Ovary (tissue), 9 donors: ENCODE results near the gene DISC1. TPM values are rescaled to one million over a fixed set of nuclear protein-coding genes. Genes with fewer than 3 reads are reported as not detected.

Experiments
- DNase-seq, 5 donors: peaks; one replicate each; pipeline ENCODE4 v3.0.0-alpha.2; 2019 to 2020
- H3K27ac ChIP-seq, 2 donors: fragments of 200-600 bp; one replicate each; pipeline versions ENCODE4 v1.5.1 to v1.8.0; 2019 to 2022
- H3K27me3 ChIP-seq: fragments of 200-600 bp; one replicate; pipeline ENCODE4 v1.8.0; 2022
- H3K36me3 ChIP-seq: fragments of 200-600 bp; sonication (generic); one replicate; pipeline ENCODE4 v1.5.1; 2019
- H3K4me1 ChIP-seq: one replicate; pipeline ENCODE4 v1.8.1; 2013; ENCODE audit warnings: mild to moderate bottlenecking, moderate library complexity; ENCODE audit not compliant: insufficient read depth
- H3K4me3 ChIP-seq: fragments of 200-600 bp; sonication (generic); one replicate; pipeline ENCODE4 v1.5.1; 2017
- H3K9me3 ChIP-seq, 2 donors: fragments of 200-600 bp in 1 of 2; sonication (generic) in 1 of 2; one replicate each; pipeline versions ENCODE4 v1.5.1 to v1.8.1; 2013 to 2019; ENCODE audit warnings: mild to moderate bottlenecking in 1 of 2, moderate library complexity in 1 of 2
- EP300 ChIP-seq: sonication (generic); formaldehyde crosslinking; IDR thresholded peaks from one replicate; pipeline ENCODE4 v1.6.1; 2017; ENCODE audit warnings: antibody characterized with exemption
- POLR2A ChIP-seq: fragments of 450-650 bp; IDR thresholded peaks from one replicate; pipeline ENCODE4 v1.6.1; 2017; ENCODE audit warnings: antibody characterized with exemption, mild to moderate bottlenecking, moderate library complexity
- WGBS, 3 donors: extraction: QIAGEN DNeasy Blood & Tissue Kit in 1 of 3; methylation state at CpG; one replicate each; pipeline versions ENCODE4 v1.1.5 to v1.1.7; 2013 to 2017; 5-methylcytosine and 5-hydroxymethylcytosine counted together
- intact Hi-C, 4 donors: fragments of 100-400 bp; cut with DNase I; formaldehyde crosslinking; loops; one replicate each; pipeline versions ENCODE4 v1.11.0 to v1.15.1; 2022 to 2023
- polyA plus RNA-seq, 2 donors: library from polyadenylated mRNA; stranded (reverse); fragments of 200-250 nt in 1 of 2; fragments of 350-450 nt in 1 of 2; fragmentation: Illumina TruSeq in 1 of 2; extraction: RNeasy Lipid Tissue Mini Kit (QIAGEN cat#74804) in 1 of 2; gene quantifications; one replicate each; pipeline ENCODE4 v1.2.3, GENCODE V29; 2013 to 2014
- total RNA-seq, 7 donors: library from RNA; depleted of rRNA in 2 of 7; stranded (reverse); fragments of >200 nt in 2 of 7; fragmentation: NEBNext Ultra II Directional in 3 of 7; extraction: Animal tissue kit (Norgen Biotek cat#: 25700) in 3 of 7; gene quantifications; one replicate each; pipeline versions ENCODE4 v1.1.0 to v1.2.4, GENCODE V29; 2016 to 2023
- TF ChIP-seq, protein P1 (sequence below), 3 donors: fragments of 450-650 bp in 2 of 3; fragments of 200-600 bp in 1 of 3; IDR thresholded peaks; one replicate each; pipeline versions ENCODE4 v1.5.1 to v1.8.0; 2016 to 2022; ENCODE audit warnings: antibody characterized with exemption in 3 of 3, mild to moderate bottlenecking in 1 of 3
- donor health status: DM: no; HTN: no; CAD: no; lungs with moderate emphysema.
- donor health status: DM: no; HTN: no; CAD: no.
- donor health status: Bipolar disorder and iron deficiency.
- donor health status: DM: yes; HTN: yes; CAD: no.
- donor health status: DM: no; HTN: no; CAD: no.
- donor health status: DM: yes; HTN: yes; CAD: no.

Gene DISC1
- total and polyA plus RNA-seq, 9 donors: 3.0 to 24.3 (median 13.0) TPM

DNA sequence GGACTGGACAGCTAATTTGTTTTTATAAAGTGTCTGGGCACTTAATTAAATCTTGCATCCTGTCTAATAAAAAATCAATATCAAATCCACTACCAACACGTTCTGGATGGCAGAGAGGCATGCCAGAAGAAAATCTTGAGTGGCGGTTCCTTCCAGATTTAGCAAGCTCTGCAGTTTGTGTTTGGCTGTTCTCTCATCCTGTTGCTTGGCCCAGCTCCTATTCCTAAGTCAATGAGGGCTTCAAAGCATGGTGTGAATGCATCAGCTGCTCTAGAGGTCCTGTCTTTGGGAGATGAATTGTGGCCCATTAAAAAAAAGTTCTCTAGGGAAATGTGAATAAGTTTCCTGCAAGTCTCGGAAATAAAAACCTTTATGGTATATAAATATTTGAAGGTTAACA, 90.3 kb downstream of the DISC1 start:
- intact Hi-C loops: no loop called here
- no peaks in the 10 kb centered on the region for H3K36me3 ChIP-seq
- 93 to 95% (median 95%) methylated on average over 3 of the region's 3 CpGs for WGBS, 3 donors
- H3K9me3 ChIP-seq: no peaks in the 10 kb centered on the region
- no peak overlapping the region for H3K27ac ChIP-seq
- no peak overlapping the region for H3K4me3 ChIP-seq
- H3K27me3 ChIP-seq: no peaks in the 10 kb centered on the region
- DNase-seq: no peak
- TF ChIP-seq EP300 (no peak), POLR2A (no peak)
- TF ChIP-seq, protein P1, sequence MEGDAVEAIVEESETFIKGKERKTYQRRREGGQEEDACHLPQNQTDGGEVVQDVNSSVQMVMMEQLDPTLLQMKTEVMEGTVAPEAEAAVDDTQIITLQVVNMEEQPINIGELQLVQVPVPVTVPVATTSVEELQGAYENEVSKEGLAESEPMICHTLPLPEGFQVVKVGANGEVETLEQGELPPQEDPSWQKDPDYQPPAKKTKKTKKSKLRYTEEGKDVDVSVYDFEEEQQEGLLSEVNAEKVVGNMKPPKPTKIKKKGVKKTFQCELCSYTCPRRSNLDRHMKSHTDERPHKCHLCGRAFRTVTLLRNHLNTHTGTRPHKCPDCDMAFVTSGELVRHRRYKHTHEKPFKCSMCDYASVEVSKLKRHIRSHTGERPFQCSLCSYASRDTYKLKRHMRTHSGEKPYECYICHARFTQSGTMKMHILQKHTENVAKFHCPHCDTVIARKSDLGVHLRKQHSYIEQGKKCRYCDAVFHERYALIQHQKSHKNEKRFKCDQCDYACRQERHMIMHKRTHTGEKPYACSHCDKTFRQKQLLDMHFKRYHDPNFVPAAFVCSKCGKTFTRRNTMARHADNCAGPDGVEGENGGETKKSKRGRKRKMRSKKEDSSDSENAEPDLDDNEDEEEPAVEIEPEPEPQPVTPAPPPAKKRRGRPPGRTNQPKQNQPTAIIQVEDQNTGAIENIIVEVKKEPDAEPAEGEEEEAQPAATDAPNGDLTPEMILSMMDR (IDR thresholded peaks at IDR 0.05): no peak
- H3K4me1 ChIP-seq: no peaks in the 10 kb centered on the region

DNA sequence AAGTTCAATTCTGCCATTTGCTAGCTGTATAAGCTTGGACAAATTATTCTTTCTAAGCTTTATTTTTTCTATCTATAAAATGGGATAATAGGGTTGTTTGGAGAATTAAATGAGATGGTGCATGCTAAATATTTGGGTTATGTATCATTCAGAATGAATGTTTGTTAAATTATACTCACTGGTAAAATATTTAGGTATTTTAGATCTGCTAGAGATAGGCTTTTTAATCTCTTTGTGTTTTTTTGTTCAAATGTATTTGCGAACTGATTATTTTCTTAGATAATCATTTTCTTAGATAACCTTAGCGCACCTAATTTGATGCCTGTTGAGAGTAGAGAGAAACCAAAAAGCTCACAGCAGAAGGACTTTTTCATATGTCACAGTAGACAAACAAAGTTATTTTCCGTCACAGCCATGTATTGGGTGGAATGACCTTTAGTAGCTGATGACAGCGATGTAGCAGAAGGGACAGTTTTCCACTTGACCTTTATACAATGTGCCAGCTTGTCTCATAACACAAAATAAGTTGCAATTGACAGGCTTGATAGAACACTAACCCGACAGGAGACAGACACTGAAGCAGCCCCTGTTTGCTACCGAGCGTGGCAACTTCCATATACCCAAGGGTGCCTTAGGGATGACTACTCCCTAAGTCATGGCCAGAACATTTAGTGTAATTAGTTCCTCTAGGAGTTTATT, 93.0 kb downstream of the DISC1 start:
- no peak for DNase-seq
- WGBS, 3 donors: 94 to 98% (median 97%) methylated on average over 7 of the region's 7 CpGs
- intact Hi-C loops: no loop called here
- no peaks in the 10 kb centered on the region for H3K9me3 ChIP-seq
- no peaks in the 10 kb centered on the region for H3K36me3 ChIP-seq
- no peak overlapping the region for H3K4me3 ChIP-seq
- TF ChIP-seq EP300: no peak
- TF ChIP-seq, protein P1 (IDR thresholded peaks at IDR 0.05): no peak
- no peak for TF ChIP-seq POLR2A
- H3K4me1 ChIP-seq: no peaks in the 10 kb centered on the region
- H3K27ac ChIP-seq: no peak overlapping the region
- H3K27me3 ChIP-seq: no peaks in the 10 kb centered on the region

DNA sequence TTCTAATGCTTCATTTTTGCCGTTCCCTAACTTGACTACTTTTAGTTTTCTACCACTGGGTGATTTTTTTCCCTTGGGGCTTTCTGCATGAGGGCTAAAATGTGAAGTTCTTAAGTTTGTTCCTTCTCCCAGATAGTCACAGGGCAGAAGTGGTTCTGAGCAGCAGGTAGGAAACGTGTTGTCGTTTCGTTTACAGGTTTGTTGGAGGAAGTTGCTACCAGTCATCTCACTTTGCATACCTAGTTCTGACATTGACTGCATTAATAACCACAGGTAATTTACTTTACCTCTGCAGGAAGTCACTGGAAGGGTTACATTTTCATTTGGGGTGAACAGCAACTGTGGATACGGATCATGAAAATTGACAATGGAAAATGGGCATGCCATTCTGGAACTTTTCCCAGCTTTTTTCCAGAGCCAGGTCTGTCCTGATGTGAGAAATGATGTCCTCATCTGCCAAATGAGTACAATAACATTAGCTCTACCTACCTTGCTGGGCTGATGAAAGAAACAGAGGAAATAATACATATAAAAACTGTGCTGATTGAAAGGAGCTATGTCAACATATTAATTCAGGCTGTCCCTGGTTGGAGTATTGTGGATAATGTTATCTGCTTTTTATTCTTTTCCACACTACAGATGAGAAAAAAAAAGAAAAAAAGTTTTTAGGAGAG, 94.2 kb downstream of the DISC1 start:
- Histone ChIP-seq H3K27ac (no peak overlapping the region), H3K36me3 (no peaks in the 10 kb centered on the region), H3K9me3 (no peaks in the 10 kb centered on the region), H3K4me3 (no peak overlapping the region), H3K27me3 (no peaks in the 10 kb centered on the region), H3K4me1 (no peaks in the 10 kb centered on the region)
- DNase-seq: no peak
- TF ChIP-seq POLR2A: no peak
- TF ChIP-seq, protein P1 (IDR thresholded peaks at IDR 0.05): no peak
- no peak for TF ChIP-seq EP300
- intact Hi-C loops: no loop called here
- 87 to 93% (median 93%) methylated on average over 5 of the region's 5 CpGs for WGBS, 3 donors

DNA sequence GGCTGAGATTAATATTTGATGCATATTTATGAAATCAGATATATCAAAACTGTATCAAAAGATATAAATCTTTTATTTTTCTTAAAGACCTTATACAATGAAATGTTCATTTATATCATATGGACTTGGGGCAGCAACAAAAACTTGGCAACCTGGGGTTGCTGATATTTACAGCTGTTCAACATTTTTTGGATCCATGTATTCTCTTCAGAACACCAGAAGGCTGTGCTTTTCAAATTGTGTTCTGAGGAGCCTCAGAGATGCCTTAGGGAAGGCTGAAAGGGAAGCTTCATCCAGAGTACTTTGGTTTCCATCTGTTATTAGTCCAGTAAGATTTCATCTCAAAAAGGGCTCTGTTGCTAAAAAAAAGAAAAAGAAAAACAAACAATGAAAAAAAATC, 94.8 kb downstream of the DISC1 start:
- intact Hi-C loops: no loop called here
- no peaks in the 10 kb centered on the region for H3K9me3 ChIP-seq
- no peak overlapping the region for H3K27ac ChIP-seq
- H3K4me3 ChIP-seq: no peak overlapping the region
- TF ChIP-seq EP300 (no peak), POLR2A (no peak)
- TF ChIP-seq, protein P1 (IDR thresholded peaks at IDR 0.05): no peak
- no peaks in the 10 kb centered on the region for H3K27me3 ChIP-seq
- no peaks in the 10 kb centered on the region for H3K4me1 ChIP-seq
- no peaks in the 10 kb centered on the region for H3K36me3 ChIP-seq
- no peak for DNase-seq
